COLO668 (cell line): ENCODE results near the gene PRMT3.
A peak's percentile ranks its signal among the peaks of the same experiment; 100 is the strongest.
"Not testable (repeated sequence)": the region's sequence is repeated elsewhere in the genome, so short reads cannot be mapped to it uniquely, and the experiment has no call there.

ENCODE experiments used
- DNase-seq: peaks from one replicate; lab custom pipeline; 2025; ENCODE audit not compliant: unreplicated experiment; lab: John Stamatoyannopoulos, UW

Gene PRMT3

GRCh38 chr11:20387261-20388095 is at the start of gene PRMT3:
Gene PRMT3 (plus strand): TSS chr11:20387716. CDS start chr11:20387747, 31 bp downstream.
- peak; percentile 99 for DNase-seq

- DNase-seq: no peak
These were observed 45.0 kb upstream of the PRMT3 start for GRCh38 chr11:20342347-20343141.

GRCh38 chr11:20351136-20351535 is 36.4 kb upstream of the PRMT3 start:
- no peak for DNase-seq

- DNase-seq: no peak
These were observed 35.7 kb upstream of the PRMT3 start for GRCh38 chr11:20351751-20352262.

- DNase-seq: peak; percentile 24
These were observed 33.6 kb upstream of the PRMT3 start for GRCh38 chr11:20353829-20354434.

- DNase-seq: peak; percentile 37
These were observed 32.0 kb upstream of the PRMT3 start for GRCh38 chr11:20355221-20356219.

GRCh38 chr11:20357150-20357549 is 30.4 kb upstream of the PRMT3 start:
- no peak for DNase-seq

GRCh38 chr11:20360650-20361049 is 26.9 kb upstream of the PRMT3 start:
- no peak for DNase-seq

GRCh38 chr11:20362481-20362880 is 25.0 kb upstream of the PRMT3 start:
- no peak for DNase-seq

GRCh38 chr11:20363149-20363499 is 24.4 kb upstream of the PRMT3 start:
- DNase-seq: no peak

- DNase-seq: peak; percentile 82
These were observed 23.8 kb upstream of the PRMT3 start, which contains the start of gene HTATIP2 for GRCh38 chr11:20363500-20364340. Gene HTATIP2 (plus strand): TSS chr11:20363714. CDS start chr11:20364238, 524 bp downstream.

GRCh38 chr11:20364341-20364792 is 23.1 kb upstream of the PRMT3 start:
- peak; percentile 38 for DNase-seq

- not testable (repeated sequence) for DNase-seq
These were observed 22.1 kb upstream of the PRMT3 start for GRCh38 chr11:20365465-20365864.

GRCh38 chr11:20367313-20367948 is 20.1 kb upstream of the PRMT3 start:
- peak; percentile 16 for DNase-seq

GRCh38 chr11:20368438-20368837 is 19.1 kb upstream of the PRMT3 start:
- no peak for DNase-seq

GRCh38 chr11:20369826-20370225 is 17.7 kb upstream of the PRMT3 start:
- no peak for DNase-seq

- no peak for DNase-seq
These were observed 15.4 kb upstream of the PRMT3 start for GRCh38 chr11:20372081-20372626.

- no peak for DNase-seq
These were observed 14.4 kb upstream of the PRMT3 start for GRCh38 chr11:20373147-20373546.
